Upper lobe of left lung (tissue), 6 donors: ENCODE results near the gene NAPSA. TPM values are rescaled to one million over a fixed set of nuclear protein-coding genes. Genes with fewer than 3 reads are reported as not detected.
"Not testable (repeated sequence)": the region's sequence is repeated elsewhere in the genome, so short reads cannot be mapped to it uniquely, and the experiment has no call there.

Experiments
- ATAC-seq, 2 donors: fragments of 200-7000 bp; cut with Tn5 transposase; one replicate each; pipeline ENCODE4 v1.9.1; 2022; ENCODE audit warnings: mild to moderate bottlenecking in 2 of 2, moderate library complexity in 2 of 2; ENCODE audit not compliant: low FRiP score in 2 of 2
- DNase-seq, 2 donors: peaks; one replicate each; pipeline ENCODE4 v3.0.0-alpha.2; 2019 to 2020
- H3K27ac ChIP-seq, 4 donors: fragments of 200-600 bp; sonication (generic); one replicate each; pipeline ENCODE4 v1.5.1; 2016 to 2019
- H3K27me3 ChIP-seq, 4 donors: fragments of 200-600 bp; sonication (generic); one replicate each; pipeline ENCODE4 v1.5.1; 2017 to 2019
- H3K36me3 ChIP-seq, 4 donors: fragments of 200-600 bp; sonication (generic); one replicate each; pipeline ENCODE4 v1.5.1; 2016 to 2019
- H3K4me1 ChIP-seq, 4 donors: fragments of 200-600 bp; sonication (generic); one replicate each; pipeline ENCODE4 v1.5.1; 2018 to 2019
- H3K4me3 ChIP-seq, 4 donors: fragments of 200-600 bp; sonication (generic); one replicate each; pipeline ENCODE4 v1.5.1; 2017 to 2019; ENCODE audit warnings: mild to moderate bottlenecking in 2 of 4, moderate library complexity in 1 of 4
- H3K9me3 ChIP-seq, 4 donors: fragments of 200-600 bp; sonication (generic); one replicate each; pipeline ENCODE4 v1.5.1; 2018 to 2019
- EP300 ChIP-seq, 4 donors: sonication (generic); formaldehyde crosslinking; IDR thresholded peaks; one replicate each; pipeline ENCODE4 v1.5.1; 2017; ENCODE audit warnings: antibody characterized with exemption in 4 of 4, control low read depth in 2 of 4
- POLR2A ChIP-seq, 4 donors: fragments of 450-650 bp; IDR thresholded peaks; one replicate each; pipeline ENCODE4 v1.5.1; 2016 to 2017; ENCODE audit warnings: antibody characterized with exemption in 4 of 4, mild to moderate bottlenecking in 2 of 4
- POLR2AphosphoS5 ChIP-seq, 2 donors: sonication (generic); formaldehyde crosslinking; IDR thresholded peaks; one replicate each; pipeline ENCODE4 v1.5.1; 2017; ENCODE audit warnings: antibody characterized with exemption in 2 of 2
- WGBS, 2 donors: methylation state at CpG; one replicate each; pipeline ENCODE4 v1.1.5; 2017 to 2018; 5-methylcytosine and 5-hydroxymethylcytosine counted together
- total RNA-seq, 6 donors: library from RNA; depleted of rRNA in 4 of 6; stranded (reverse); fragments of >200 nt in 4 of 6; gene quantifications; one replicate each; pipeline versions ENCODE4 v1.1.0 to v1.2.1, GENCODE V29; 2016 to 2021
- TF ChIP-seq, protein P1 (sequence below), 6 experiments: fragments of 450-650 bp in 4 of 6; fragments of 200-600 bp in 2 of 6; sonication (generic) in 2 of 6; IDR thresholded peaks; one replicate each; pipeline ENCODE4 v1.5.1; 2016 to 2019; ENCODE audit warnings: antibody characterized with exemption in 6 of 6
- donor health status: DM: no; HTN: no; CAD: no; lungs with moderate emphysema.
- donor health status: DM: no; HTN: yes; CAD: no; lungs with severe emphysema.

Gene NAPSA
- total RNA-seq, 6 donors from 2014 or later = 1,043 to 3,140 (median 1,660) TPM

DNA sequence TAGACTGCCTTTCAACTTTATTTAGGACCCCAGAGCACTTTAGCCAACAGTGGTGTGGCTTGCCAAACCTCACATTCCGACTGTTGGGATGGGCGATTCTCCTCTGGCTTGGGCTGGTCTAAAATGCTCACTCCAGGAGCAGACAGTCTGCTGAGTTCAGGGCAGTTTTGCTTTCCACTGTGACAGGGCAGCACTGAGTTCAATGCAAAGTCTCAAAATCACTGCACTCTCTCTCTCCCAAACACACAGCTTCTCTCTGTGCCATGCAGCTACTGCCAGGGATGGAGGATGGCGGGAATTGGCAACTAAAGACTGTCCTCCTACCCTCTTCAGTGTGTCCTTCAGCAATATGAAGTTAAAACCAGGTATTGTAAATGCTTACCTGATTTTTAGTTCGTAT is 13.2 kb downstream of the NAPSA start:
- no peak for TF ChIP-seq POLR2A (IDR thresholded peaks at IDR 0.05)
- TF ChIP-seq, protein P1, sequence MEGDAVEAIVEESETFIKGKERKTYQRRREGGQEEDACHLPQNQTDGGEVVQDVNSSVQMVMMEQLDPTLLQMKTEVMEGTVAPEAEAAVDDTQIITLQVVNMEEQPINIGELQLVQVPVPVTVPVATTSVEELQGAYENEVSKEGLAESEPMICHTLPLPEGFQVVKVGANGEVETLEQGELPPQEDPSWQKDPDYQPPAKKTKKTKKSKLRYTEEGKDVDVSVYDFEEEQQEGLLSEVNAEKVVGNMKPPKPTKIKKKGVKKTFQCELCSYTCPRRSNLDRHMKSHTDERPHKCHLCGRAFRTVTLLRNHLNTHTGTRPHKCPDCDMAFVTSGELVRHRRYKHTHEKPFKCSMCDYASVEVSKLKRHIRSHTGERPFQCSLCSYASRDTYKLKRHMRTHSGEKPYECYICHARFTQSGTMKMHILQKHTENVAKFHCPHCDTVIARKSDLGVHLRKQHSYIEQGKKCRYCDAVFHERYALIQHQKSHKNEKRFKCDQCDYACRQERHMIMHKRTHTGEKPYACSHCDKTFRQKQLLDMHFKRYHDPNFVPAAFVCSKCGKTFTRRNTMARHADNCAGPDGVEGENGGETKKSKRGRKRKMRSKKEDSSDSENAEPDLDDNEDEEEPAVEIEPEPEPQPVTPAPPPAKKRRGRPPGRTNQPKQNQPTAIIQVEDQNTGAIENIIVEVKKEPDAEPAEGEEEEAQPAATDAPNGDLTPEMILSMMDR (IDR thresholded peaks at IDR 0.05) = no peak
- TF ChIP-seq POLR2AphosphoS5 (IDR thresholded peaks at IDR 0.05) = no peak
- TF ChIP-seq EP300 (IDR thresholded peaks at IDR 0.05) = no peak
- H3K27me3 ChIP-seq = no peaks in the 10 kb centered on the region
- WGBS, 2 donors = 63 to 69% methylated on average over 4 of the region's 4 CpGs
- no peak overlapping the region for H3K4me3 ChIP-seq
- H3K27ac ChIP-seq = no peak overlapping the region
- no peaks in the 10 kb centered on the region for H3K36me3 ChIP-seq
- H3K9me3 ChIP-seq = no peaks in the 10 kb centered on the region
- DNase-seq (no peak), ATAC-seq (no peak)
- H3K4me1 ChIP-seq = peaks cover 0 to 4% (median 0%) of the 10 kb centered on the region in 4 donors

DNA sequence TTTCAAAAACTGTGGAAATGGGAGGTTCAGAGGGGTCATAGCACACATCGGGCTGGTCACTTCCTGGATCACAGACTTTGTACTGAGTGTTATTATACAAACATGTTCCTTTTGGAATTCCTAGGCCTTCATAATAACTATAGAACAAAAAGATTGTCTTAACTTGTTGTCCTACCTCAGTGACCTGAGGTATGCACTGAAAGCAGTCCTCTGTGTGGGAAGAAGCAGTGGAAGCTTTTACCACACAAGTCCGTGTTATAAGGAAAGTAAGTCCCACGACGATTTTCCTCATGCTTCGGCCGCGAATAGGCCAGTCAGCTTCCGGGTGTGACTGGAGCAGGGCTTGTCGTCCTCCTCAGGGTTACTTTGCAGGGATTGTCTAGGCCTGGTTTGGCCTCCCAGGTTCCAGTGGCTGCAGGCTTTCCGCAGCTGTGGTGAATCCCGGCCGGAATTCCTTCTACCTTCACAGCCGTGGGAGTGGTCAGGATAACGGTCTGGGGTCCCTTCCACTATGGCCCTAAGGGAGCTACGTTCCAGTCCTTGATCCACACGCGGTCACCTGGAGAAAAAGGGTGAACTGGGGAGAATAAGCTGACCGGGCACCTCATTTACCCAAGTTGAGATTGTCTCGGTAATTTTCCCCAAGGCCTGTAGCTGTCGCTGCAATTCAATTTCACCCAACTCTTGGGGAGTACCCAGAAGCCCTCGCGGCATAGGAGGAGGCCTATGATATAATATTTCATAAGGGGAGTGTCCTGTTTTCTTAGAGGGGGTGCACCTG is 16.0 kb downstream of the NAPSA start:
- H3K4me1 ChIP-seq = no peaks in the 10 kb centered on the region
- H3K4me3 ChIP-seq = no peak overlapping the region
- H3K27ac ChIP-seq = peak overlapping the region in 1 of 4 donors; percentile 15
- no peaks in the 10 kb centered on the region for H3K27me3 ChIP-seq
- H3K36me3 ChIP-seq = no peaks in the 10 kb centered on the region
- H3K9me3 ChIP-seq = peaks cover 0 to 7% (median 2%) of the 10 kb centered on the region in 4 donors
- no peak for ATAC-seq
- TF ChIP-seq EP300 (IDR thresholded peaks at IDR 0.05) (no peak), POLR2A (IDR thresholded peaks at IDR 0.05) (no peak), POLR2AphosphoS5 (IDR thresholded peaks at IDR 0.05) (no peak)
- TF ChIP-seq, protein P1 (IDR thresholded peaks at IDR 0.05) = no peak
- DNase-seq = no peak
- WGBS, 2 donors = 72 to 73% methylated on average over 17 to 22 of the region's 22 CpGs

- not testable (repeated sequence) for H3K36me3 ChIP-seq, DNase-seq, H3K4me1 ChIP-seq, H3K27me3 ChIP-seq, H3K27ac ChIP-seq, H3K9me3 ChIP-seq, ATAC-seq, H3K4me3 ChIP-seq
- WGBS, 2 donors = 56 to 64% methylated on average over 8 of the region's 8 CpGs
Measured at GRCh38 chr19:50347089-50347581, 18.3 kb downstream of the NAPSA start.

DNA sequence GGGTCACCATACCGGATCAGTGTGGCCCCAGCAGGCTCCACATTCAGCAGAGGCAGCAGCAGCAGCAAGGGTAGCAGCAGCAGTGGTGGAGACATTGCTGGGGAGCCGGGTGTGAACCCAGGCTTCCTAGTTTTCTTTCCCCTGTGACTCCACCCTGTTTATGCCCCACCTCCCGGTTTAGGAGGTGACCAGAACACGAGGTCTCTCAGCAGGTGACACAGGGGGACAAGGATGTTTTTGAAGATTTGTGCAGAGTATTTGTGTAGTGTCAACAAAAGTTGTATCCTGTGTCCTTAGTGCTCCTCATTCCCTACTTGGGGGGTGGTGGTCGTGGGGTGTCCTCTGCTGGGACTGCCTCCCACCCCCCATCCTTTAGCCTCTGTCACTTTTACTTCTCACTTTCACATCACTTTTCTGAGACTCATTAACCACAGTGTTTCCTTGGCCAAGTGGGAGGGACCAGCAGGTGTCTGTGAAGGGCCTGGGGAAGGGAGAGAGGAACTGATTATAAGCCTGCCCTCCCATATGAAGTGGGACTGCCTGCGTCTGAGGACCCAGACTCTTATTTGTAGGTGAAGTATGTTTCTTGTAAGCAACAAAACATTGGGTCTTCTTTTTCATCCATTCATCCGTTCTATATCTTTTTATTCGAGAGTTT is 20.6 kb downstream of the NAPSA start:
- peak in 1 of 2 donors; percentile 23 for ATAC-seq
- Histone ChIP-seq H3K27me3 (no peaks in the 10 kb centered on the region), H3K4me3 (no peak overlapping the region), H3K9me3 (peaks cover 0 to 7% (median 2%) of the 10 kb centered on the region in 4 donors), H3K4me1 (peaks cover 0 to 6% (median 0%) of the 10 kb centered on the region in 4 donors), H3K36me3 (no peaks in the 10 kb centered on the region), H3K27ac (no peak overlapping the region)
- WGBS, 2 donors = 68 to 70% methylated on average over 7 to 8 of the region's 8 CpGs
- no peak for DNase-seq
- TF ChIP-seq POLR2AphosphoS5 (IDR thresholded peaks at IDR 0.05) = no peak
- no peak for TF ChIP-seq EP300 (IDR thresholded peaks at IDR 0.05)
- TF ChIP-seq POLR2A (IDR thresholded peaks at IDR 0.05) = no peak
- TF ChIP-seq, protein P1 (IDR thresholded peaks at IDR 0.05) = no peak

GRCh38 chr19:50341091-50341564 is 24.3 kb downstream of the NAPSA start:
- ATAC-seq = peak in 1 of 2 donors; percentile 79
- no peaks in the 10 kb centered on the region for H3K36me3 ChIP-seq
- no peak overlapping the region for H3K27ac ChIP-seq
- no peaks in the 10 kb centered on the region for H3K27me3 ChIP-seq
- peaks cover 0 to 7% (median 2%) of the 10 kb centered on the region in 4 donors for H3K9me3 ChIP-seq
- no peak overlapping the region for H3K4me3 ChIP-seq
- H3K4me1 ChIP-seq = peaks cover 0 to 6% (median 0%) of the 10 kb centered on the region in 4 donors
- no peak for DNase-seq
- no peak for TF ChIP-seq POLR2AphosphoS5 (IDR thresholded peaks at IDR 0.05)
- TF ChIP-seq, protein P1 (IDR thresholded peaks at IDR 0.05) = no peak
- TF ChIP-seq EP300 (IDR thresholded peaks at IDR 0.05) = no peak
- TF ChIP-seq POLR2A (IDR thresholded peaks at IDR 0.05) = no peak
- 70 to 76% methylated on average over 3 of the region's 3 CpGs for WGBS, 2 donors
